ENCODE data around the gene MYD88. TPM values are rescaled to one million over a fixed set of nuclear protein-coding genes. Genes with fewer than 3 reads are reported as not detected.

MYD88 gene
- total RNA-seq, 1 experiment from 2014 or later = 14.8 TPM

GRCh38 chr3:38119821-38120692, 18.4 kb upstream of the MYD88 start:
- Histone ChIP-seq H3K4me2 (ENCODE audit: low read length) (no peak overlapping the region), H4K20me1 (ENCODE audit: insufficient read depth) (no peaks in the 10 kb centered on the region), H3K27me3 (ENCODE audit: insufficient read depth, low read length) (no peaks in the 10 kb centered on the region), H3K9ac (ENCODE audit: low read length) (no peak overlapping the region), H3K36me3 (ENCODE audit: control insufficient read depth in 1 of 2, insufficient read depth in 2 of 2, low read length in 2 of 2) (peaks cover 0 to 17% of the 10 kb centered on the region in 2 experiments; a peak in 3 of 4 replicates), H3K9me2 (ENCODE audit: insufficient read depth) (no peaks in the 10 kb centered on the region), H3K27ac (ENCODE audit: low read depth, low read length) (no peak overlapping the region), H3K4me1 (ENCODE audit: control insufficient read depth in 1 of 2, insufficient read depth in 2 of 2, low read length in 2 of 2) (peaks cover 5 to 11% of the 10 kb centered on the region in 2 experiments; a peak in 3 of 4 replicates), H3K4me3 (replicated peaks in 1 of 2; ENCODE audit: low read depth in 1 of 2, low read length in 2 of 2) (no peak overlapping the region), H2AFZ (ENCODE audit: low read depth, low read length, poor library complexity, severe bottlenecking) (no peak overlapping the region), H3K79me2 (ENCODE audit: insufficient read depth, low read length) (no peaks in the 10 kb centered on the region), H3K9me3 (ENCODE audit: control insufficient read depth in 1 of 2, insufficient read depth in 1 of 2, low read depth in 1 of 2, low read length in 2 of 2) (no peaks in the 10 kb centered on the region)
- intact Hi-C loops (cut with micrococcal nuclease) = loop anchor here (5.0 to 10.0 kb wide), 4 partner anchors 145 to 722 kb away; partner anchors contain the start of gene XYLB
- ChIA-PET CTCF (no interaction called here), RAD21 (ENCODE audit: low non-redundant PET in 1 of 2, low total read pairs in 2 of 2, uncharacterized antibody in 2 of 2, unreplicated experiment in 2 of 2) (no interaction called here), POLR2A (no interaction called here)
- DNase-seq (ENCODE audit: low read depth, low spot score) (no peak), ATAC-seq (no peak)
- no peak for TF ChIP-seq RAD21 (IDR thresholded peaks at IDR 0.05; ENCODE audit: low read depth)
- no peak for TF ChIP-seq SIN3A (IDR thresholded peaks at IDR 0.05; ENCODE audit: low read depth)
- TF ChIP-seq, protein P1, sequence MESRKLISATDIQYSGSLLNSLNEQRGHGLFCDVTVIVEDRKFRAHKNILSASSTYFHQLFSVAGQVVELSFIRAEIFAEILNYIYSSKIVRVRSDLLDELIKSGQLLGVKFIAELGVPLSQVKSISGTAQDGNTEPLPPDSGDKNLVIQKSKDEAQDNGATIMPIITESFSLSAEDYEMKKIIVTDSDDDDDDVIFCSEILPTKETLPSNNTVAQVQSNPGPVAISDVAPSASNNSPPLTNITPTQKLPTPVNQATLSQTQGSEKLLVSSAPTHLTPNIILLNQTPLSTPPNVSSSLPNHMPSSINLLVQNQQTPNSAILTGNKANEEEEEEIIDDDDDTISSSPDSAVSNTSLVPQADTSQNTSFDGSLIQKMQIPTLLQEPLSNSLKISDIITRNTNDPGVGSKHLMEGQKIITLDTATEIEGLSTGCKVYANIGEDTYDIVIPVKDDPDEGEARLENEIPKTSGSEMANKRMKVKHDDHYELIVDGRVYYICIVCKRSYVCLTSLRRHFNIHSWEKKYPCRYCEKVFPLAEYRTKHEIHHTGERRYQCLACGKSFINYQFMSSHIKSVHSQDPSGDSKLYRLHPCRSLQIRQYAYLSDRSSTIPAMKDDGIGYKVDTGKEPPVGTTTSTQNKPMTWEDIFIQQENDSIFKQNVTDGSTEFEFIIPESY (IDR thresholded peaks at IDR 0.05; ENCODE audit: extremely low read depth, insufficient replicate concordance, low read length) = no peak
- TF ChIP-seq EZH2phosphoT487 (IDR thresholded peaks at IDR 0.05; ENCODE audit: borderline replicate concordance) = no peak
- BruUV-seq (replicated peaks) = no TSS peak
